ENCODE data around the gene CLASRP. TPM values are rescaled to one million over a fixed set of nuclear protein-coding genes. Genes with fewer than 3 reads are reported as not detected.
"Not testable (repeated sequence)": the region's sequence is repeated elsewhere in the genome, so short reads cannot be mapped to it uniquely, and the experiment has no call there.

The CLASRP gene
- total and polyA plus RNA-seq, 9 of the 15 experiments (the other 6 are each of a cell fraction or from before 2014, with no cell fraction given), result 0.94 to 86.3 (median 44.0) TPM

GRCh38 chr19:44999131-44999925 is 39.5 kb upstream of the CLASRP start:
- POLR2A ChIA-PET, result interaction anchor here (0.6 kb wide), 1 partner anchor 179 kb away, joined by 4 read pairs; the partner anchor contains the start of gene BLOC1S3
- intact Hi-C loops (cut with micrococcal nuclease); H3K27me3 ChIP-seq (ENCODE audit: control insufficient read depth in 2 of 2, insufficient read depth in 2 of 2, low read length in 2 of 2); H4K20me1 ChIP-seq (replicated peaks; ENCODE audit: control insufficient read depth, insufficient read depth, low read length); DNase-seq (ENCODE audit: extremely low read depth in 1 of 4, low spot score in 3 of 4); H3K4me3 ChIP-seq; CTCF ChIA-PET (ENCODE audit: low intra/inter-chr PET ratio); H2AFZ ChIP-seq (ENCODE audit: low read depth, low read length); FAIRE-seq; H3K9me1 ChIP-seq (ENCODE audit: control insufficient read depth, insufficient read depth, low read length); BruUV-seq (replicated peaks); in situ Hi-C loops (cut with MboI); H3K79me2 ChIP-seq (ENCODE audit: control insufficient read depth, insufficient read depth, low read length); H3K9me3 ChIP-seq (replicated peaks; ENCODE audit: control insufficient read depth, insufficient read depth, low read depth, low read length); ATAC-seq; H3K36me3 ChIP-seq (ENCODE audit: control insufficient read depth, insufficient read depth, low read length); H3K4me2 ChIP-seq (ENCODE audit: insufficient read depth, low read length); H3K27ac ChIP-seq (ENCODE audit: extremely low read depth, low read depth, low read length); H3K9ac ChIP-seq (ENCODE audit: insufficient read depth in 1 of 2, low read depth in 2 of 2, low read length in 2 of 2): not testable (repeated sequence)
- TF ChIP-seq KDM1A (IDR thresholded peaks at IDR 0.05) (0 out of 4 replicates have a peak, but pooled peaks of 1 of the 2 experiments have one; percentile 5), RBM25 (IDR thresholded peaks at IDR 0.05; ENCODE audit: low read depth, low read length, severe bottlenecking) (peak; percentile 13)
- 39% methylated on average over 10 of the region's 12 CpGs for WGBS (ENCODE audit: insufficient coverage, low coverage, missing lambda C conversion rate)
- H3K4me1 ChIP-seq (replicated peaks in 1 of 2; ENCODE audit: control insufficient read depth in 2 of 2, insufficient read depth in 2 of 2, low read length in 2 of 2), result peaks cover 3 to 19% of the 10 kb centered on the region in 2 experiments; a peak in 4 of 5 replicates

GRCh38 chr19:45000665-45001064 is 38.2 kb upstream of the CLASRP start:
- in situ Hi-C loops (cut with MboI); DNase-seq (ENCODE audit: extremely low read depth in 1 of 4, low spot score in 3 of 4); CTCF ChIA-PET (ENCODE audit: low intra/inter-chr PET ratio); H4K20me1 ChIP-seq (replicated peaks; ENCODE audit: control insufficient read depth, insufficient read depth, low read length); FAIRE-seq; H3K27me3 ChIP-seq (ENCODE audit: control insufficient read depth in 2 of 2, insufficient read depth in 2 of 2, low read length in 2 of 2); H3K36me3 ChIP-seq (ENCODE audit: control insufficient read depth, insufficient read depth, low read length); intact Hi-C loops (cut with micrococcal nuclease); ATAC-seq; H3K79me2 ChIP-seq (ENCODE audit: control insufficient read depth, insufficient read depth, low read length); H3K27ac ChIP-seq (ENCODE audit: extremely low read depth, low read depth, low read length); H3K9me1 ChIP-seq (ENCODE audit: control insufficient read depth, insufficient read depth, low read length); H3K9me3 ChIP-seq (replicated peaks; ENCODE audit: control insufficient read depth, insufficient read depth, low read depth, low read length); BruUV-seq (replicated peaks): not testable (repeated sequence)
- 22% methylated on average over 19 of the region's 19 CpGs for WGBS (ENCODE audit: insufficient coverage, low coverage, missing lambda C conversion rate)
- H3K9ac ChIP-seq (ENCODE audit: insufficient read depth in 1 of 2, low read depth in 2 of 2, low read length in 2 of 2), result peak overlapping the region; percentile 52 to 72; a peak in 3 of 4 replicates
- peak overlapping the region; percentile 87 for H3K4me2 ChIP-seq (ENCODE audit: insufficient read depth, low read length)
- peak overlapping the region; percentile 90 for H2AFZ ChIP-seq (ENCODE audit: low read depth, low read length)
- POLR2A ChIA-PET, result interaction anchor here (1.0 to 2.0 kb wide), 3 partner anchors 42 to 1406 kb away, joined by 3 to 4 read pairs (median 3); no protein-coding TSS in a partner anchor
- TF ChIP-seq ZKSCAN8 (CRISPR knock-in tag; IDR thresholded peaks at IDR 0.05), result peak; percentile 85
- peak overlapping the region; percentile 40 for H3K4me3 ChIP-seq
- peaks cover 3 to 19% of the 10 kb centered on the region in 2 experiments; a peak in 4 of 5 replicates for H3K4me1 ChIP-seq (replicated peaks in 1 of 2; ENCODE audit: control insufficient read depth in 2 of 2, insufficient read depth in 2 of 2, low read length in 2 of 2)
